Measurements from ENCODE around the gene KIF1A.

KIF1A gene

GRCh38 chr2:240796543-240797499 lies 23.2 kb downstream of the KIF1A start:
- DNase-seq, result no peak

- DNase-seq, result no peak
Measured at GRCh38 chr2:240795916-240796510, 24.0 kb downstream of the KIF1A start.

GRCh38 chr2:240795454-240795853 lies 24.6 kb downstream of the KIF1A start:
- no peak for DNase-seq

DNA sequence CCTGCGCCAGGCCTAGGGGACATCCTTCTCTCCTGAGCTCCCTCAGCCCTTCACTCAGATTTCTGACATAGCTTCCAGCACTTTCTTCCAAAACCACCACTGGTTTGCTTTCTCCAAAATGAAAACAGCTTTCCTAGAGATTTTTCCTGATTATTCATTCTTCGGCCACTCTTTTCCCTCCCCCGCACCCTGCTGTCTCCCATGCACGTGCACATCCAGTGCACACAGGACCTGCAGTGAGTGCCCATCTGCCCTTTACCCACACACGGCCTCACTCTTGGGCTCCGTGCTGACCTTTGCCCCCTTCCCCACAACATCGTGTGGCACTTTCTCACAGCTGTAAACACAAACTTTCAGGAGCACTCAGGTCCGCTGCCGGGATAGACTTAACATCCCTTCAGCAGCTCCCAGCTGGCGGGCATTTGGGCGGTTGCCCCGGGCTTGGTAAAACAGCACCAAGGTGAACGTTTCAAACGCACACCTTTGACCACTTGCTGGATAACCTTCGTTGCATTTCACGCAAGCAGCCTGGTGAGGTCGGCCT lies 25.8 kb downstream of the KIF1A start:
- no peak for DNase-seq

DNA sequence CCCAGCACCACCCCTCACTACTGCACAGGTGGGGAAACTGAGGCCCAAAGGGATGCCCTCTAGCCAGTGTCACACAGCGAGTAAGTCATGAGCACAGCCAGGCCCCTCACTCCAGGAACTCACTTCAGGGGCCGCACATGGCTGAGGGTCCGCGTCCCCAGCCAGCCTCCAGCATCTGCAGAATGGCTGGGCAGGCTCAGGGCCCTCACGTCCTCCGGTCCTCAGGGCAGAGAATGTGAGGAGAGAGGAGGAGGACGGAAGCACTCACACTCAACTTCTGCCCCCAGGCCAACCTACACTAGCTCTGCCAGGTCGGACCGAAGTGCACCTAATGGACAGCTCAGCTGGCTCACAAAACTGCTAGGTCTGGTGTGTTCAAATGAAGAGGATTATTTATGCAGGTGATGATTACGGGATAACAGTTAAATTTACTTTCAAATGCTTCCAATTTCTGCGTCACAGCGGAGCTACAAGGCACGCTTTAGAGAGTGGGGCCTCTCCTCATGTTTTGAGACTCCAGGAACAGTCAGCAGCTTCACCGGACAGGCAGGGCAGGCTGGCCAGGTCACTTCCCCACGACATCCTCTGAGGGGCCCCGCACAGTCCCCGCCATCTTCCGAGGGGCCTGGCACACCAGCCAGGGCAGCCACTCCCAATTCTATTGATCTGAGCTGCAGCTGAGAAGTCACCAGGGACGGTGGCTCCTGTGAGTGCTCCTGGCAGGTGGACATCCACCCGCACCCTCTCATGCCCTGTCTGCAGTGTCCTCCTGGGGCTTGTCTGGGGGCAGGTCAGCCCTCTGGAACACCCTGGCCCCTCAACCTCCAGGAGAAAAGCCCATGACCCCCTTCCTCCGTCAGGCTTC lies 26.5 kb downstream of the KIF1A start:
- DNase-seq, result no peak

DNA sequence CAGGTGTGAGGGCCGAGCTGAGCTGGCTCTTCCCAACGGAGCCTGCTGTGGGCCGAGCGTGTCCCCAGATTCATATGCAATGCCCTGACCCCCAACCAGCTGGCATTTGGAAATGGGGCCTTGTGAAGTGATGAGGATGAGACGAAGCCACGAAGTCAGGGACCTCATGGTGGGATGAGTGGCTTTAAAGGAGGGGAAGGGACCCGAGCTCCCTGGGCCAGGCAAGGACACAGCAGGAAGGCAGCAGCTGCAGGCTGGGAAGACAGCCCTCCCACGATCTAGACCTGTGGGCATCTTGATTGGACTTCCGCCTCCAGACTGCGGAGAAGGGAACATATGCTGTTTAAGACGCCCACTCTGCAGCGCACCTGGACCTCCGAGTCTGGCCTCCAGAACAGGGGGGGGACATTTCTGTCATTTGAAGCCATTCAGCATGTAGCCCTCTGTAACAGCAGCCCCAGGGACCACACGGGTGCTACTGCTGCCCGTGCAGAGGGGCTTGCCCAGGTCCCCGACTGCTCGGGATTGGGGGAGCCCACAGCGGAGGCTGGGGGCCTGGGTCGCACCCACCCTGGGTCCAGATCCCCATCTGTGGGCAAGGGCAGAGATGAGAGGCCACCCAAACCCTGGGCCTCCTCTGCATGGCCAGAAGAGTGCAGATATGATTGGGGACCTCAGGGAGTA lies 27.2 kb downstream of the KIF1A start:
- DNase-seq, result no peak

GRCh38 chr2:240791821-240792628 lies 28.0 kb downstream of the KIF1A start:
- DNase-seq, result no peak

- no peak for DNase-seq
Measured at GRCh38 chr2:240791221-240791800, 28.7 kb downstream of the KIF1A start.

DNA sequence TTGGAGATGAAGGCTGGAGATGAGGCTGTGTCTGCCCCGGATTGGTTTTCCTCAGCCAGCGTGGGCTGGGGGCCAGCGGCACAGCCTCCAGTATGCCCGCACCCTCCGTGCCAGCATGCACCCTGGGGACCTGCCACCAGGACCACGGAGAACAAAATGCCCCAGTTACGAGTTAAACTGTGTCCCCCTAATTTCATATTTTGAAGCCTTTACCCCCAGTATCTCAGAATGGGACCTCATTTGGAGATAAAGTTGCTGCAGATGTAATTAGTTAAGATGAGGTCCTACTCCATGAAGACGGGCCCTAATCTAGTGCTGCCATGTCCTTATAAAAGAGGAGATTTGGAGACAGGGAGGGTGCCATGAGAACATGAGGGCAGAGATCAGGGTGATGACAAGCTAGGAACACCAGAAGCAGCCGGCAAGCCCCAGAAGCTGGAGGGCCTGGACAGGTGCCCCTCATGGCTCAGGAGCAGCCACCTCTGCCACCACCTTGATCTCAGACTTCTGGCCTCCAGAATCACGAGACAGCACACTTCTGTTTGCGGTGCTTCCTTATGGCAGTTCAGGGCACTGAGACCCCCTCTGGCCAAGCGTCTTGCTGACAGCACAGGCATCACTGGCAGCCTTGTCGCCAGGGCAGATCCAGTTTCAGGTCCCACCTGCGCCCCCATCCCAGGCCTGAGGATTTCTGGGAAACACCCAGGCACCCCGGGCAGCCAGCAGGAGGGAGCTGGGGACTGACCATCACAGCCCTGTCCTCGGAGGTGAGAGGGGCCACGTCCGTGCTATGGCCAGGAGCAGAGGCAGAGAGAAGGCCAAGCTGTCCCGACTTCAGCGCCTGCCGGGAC lies 29.4 kb downstream of the KIF1A start:
- DNase-seq, result no peak

- DNase-seq, result no peak
Measured at GRCh38 chr2:240789501-240790369, 30.3 kb downstream of the KIF1A start.

- no peak for DNase-seq
Measured at GRCh38 chr2:240789051-240789453, 31.0 kb downstream of the KIF1A start.

DNA sequence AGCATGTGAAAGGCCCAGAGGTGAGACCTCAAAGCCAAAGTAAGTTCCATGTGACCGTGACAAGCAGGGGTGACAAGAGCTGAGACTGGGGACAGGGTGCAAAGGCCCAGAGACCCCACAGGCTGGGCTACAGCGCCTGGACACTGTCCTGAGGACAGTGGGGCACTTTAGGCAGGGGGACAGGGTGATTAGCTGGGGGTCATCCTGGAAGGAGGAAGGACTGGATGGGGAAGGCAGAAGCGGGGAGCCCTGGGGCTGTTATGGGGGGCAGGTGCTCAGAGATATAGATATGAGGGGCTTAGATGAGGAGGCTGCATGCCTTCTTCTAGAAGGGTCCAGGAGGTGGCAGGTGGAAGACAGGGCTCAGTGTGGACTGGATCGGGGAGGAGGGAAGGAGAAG lies 31.5 kb downstream of the KIF1A start:
- DNase-seq, result no peak

GRCh38 chr2:240787521-240788472 lies 32.2 kb downstream of the KIF1A start:
- DNase-seq, result no peak

DNA sequence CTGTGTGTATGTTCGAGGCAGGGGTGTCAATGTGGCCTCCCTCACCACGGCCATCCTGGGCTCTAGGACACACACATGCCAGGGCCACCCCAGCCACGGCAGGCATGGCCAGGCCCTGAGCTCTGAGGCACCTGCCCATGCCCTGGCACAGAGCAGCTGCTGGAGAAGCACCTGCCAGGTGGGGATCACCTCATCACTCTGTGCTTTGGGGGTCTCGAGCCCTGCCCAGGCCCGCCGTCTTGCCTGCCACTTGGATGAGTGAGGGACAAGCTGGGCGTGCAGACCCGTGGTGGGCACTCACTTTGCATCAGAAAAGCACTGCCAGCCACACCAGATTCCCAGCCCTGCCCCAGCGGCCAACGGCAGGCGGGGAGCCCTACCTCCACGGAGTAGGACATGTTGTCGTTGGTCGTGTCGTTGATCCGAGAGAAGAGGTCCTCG lies 33.1 kb downstream of the KIF1A start:
- DNase-seq, result no peak

DNA sequence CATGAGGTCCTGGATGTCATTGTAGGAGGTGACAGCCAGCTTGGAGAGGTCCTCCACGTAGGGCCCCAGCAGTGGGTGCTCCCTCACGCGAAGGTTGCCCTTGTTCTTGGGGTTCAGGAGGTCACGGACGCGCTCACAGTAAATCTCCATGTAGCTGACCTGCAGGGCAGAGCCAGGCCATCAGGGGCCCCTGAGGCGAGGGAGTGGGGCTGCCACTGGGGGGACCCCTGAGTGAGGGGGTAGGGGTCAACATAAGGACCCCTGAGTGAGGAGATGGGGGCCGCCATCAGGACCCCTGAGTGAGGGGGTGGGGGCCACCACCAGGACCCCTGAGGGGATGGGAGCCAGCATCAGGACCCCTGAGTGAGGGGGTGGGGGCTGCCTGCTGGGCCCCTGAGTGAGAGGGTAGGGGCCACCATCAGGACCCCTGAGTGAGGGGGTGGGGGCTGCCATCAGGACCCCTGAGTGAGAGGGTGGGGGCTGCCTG lies 33.6 kb downstream of the KIF1A start:
- no peak for DNase-seq

DNA sequence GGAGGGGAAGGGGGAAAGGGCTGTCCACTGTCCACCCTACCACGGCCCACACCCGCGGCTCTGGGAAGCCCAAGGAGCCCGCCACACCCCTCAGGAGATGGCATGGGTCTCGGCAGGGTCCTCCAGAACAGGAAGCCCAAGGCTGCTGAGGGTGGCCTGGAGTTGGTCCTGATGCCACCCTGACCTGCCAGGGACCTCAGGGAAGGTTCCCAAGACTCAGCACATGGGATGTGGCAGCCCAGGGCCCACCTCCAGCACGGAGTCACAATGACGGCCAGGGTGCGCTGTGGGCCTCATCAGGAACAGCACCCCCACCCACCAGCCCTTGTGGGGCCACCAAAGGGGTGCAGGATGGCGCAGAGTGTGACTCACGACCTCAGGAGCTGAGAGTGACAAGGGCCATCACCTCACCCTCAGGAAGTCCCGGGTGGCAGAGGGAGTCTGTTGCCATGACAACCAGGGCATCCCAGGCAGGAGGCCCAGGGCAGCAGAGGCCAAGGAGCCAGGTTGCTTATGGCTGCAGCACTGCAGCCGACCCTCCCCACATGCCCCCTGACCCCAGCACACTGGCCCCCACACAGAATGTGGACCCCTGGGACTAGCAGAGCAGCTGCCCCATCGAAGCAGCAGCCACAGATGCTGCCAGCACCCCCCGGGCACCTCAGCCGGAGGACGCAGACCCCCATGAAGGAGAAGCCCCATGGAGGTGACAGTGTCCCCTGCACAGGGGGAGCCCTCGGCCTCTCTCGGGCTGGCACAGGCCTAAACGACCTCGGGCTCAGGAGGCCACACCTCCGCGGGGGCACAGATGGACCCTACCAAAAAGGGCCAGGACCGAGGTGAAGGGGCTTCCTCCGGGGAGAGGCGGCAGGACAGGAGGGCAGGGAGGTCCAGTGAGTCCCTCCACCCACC lies 34.3 kb downstream of the KIF1A start:
- no peak for DNase-seq
